KG1 (cell line): ENCODE results near the gene SLCO3A1.
"Not testable (repeated sequence)": the region's sequence is repeated elsewhere in the genome, so short reads cannot be mapped to it uniquely, and the experiment has no call there.

Experiments used
- DNase-seq: peaks from one replicate; lab custom pipeline; 2025; lab: John Stamatoyannopoulos, UW

The SLCO3A1 gene

DNA sequence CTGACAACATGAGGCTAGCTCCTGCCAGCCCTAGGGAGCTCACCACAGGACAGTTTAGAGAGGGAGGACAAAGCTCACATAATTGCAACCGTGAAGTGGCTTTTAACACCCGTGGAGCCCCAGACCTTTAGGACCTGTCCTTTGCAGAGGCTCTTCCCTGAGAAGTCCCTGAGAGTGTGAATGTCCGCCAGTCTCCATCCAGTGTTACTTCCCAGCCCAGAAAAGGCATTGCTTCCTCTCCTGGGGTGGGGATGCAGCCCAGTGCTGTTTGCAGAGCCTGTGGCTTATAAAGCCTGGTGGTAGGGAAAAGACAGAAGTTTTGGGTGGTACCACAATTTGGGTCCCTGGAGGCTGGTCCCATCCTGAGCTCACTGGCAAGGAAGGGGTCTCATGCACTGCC is 182.0 kb downstream of the SLCO3A1 start:
- DNase-seq: no peak

DNA sequence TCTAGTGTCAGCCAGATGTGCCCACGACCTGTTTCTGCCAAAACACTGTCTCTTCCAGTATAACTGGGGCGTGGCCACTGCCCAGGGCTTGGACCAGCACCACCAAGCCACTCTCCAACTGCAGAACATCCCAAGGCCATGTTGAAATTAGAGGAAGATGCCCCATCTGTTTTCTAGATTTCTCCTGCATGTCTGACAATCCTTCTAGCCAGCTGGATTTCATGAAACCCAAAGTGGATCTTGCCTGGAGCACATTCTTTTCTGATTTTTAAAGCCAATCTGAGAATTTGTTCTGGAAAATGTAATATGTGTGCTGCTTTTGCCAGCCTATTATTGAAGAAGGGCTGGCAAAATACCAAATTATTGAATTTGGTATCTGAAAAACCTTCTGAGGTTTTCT is 182.5 kb downstream of the SLCO3A1 start:
- DNase-seq: no peak

DNA sequence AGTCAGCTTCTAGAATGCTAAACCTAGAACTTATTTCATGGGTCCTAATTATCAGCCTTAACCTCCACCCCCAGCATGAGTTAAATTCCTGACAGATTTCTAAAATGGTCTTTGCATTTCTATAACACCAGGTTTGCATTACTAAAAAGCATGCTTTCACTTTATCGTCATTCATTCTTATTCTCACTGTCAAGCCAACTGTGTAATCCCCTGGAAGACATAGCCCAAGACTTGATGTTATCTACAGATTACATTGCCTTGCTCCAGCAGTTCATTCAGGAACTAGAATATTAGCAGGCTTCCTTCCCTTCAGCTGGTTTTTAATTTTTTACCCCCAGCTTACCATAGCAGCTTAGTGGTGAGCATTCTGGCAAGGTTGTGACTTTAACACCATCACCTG is 184.0 kb downstream of the SLCO3A1 start:
- no peak for DNase-seq

DNA sequence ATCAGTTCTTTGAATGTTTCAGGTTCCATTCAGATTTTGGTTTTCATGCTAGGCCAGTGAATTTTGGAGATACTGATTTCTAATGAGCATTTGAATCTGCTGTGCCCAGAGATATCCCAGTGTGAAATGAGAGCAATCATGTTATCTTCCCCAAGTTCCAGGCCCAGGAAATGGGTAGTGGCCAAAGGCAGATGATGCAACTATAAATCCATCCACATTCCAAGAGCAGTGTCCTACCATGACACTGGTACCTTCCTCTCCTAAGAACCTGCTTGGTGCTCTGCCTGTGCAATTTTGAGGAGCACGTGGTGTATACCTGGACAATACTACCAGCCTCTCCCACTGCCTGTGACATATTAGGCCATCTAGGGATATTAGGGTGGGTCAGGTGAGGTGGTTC is 186.8 kb downstream of the SLCO3A1 start:
- DNase-seq: no peak

DNA sequence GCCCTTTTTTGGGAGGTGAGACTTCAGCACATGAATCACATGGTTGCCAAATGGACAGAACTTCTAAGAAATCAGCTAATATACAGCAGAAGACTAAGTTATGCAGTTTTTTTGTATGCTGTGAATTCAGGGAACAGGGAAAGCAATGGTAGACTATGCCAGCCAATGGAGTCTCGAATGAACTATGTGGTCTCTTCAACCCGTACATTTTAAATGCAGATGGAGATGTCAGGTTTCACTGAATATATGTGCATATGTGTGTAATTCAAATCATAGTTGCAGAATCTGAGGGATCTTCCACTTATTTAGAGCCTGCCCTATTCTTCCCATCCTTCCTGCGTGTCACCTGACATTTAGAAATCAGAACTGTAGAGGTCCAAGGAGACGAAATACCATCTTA is 187.9 kb downstream of the SLCO3A1 start:
- DNase-seq: no peak

DNA sequence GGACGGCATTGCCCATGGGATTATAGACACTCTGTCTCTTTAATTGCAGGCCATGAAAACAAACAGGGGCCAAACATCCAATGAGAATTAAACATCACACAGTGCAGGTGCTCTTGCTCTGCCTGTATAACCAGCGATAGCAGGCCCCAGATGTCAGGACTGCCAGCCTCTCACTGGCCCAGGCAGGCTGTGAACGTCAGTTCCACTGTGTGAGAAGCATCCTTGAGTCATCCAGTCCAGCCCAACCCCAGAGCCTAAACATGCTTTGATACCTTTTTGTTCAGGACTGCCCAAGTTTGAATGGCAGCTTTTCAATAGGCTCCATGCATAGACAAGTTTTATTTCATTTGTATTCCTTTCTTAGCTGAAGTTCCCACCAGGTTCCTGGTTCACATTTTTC is 189.8 kb downstream of the SLCO3A1 start:
- DNase-seq: no peak

DNA sequence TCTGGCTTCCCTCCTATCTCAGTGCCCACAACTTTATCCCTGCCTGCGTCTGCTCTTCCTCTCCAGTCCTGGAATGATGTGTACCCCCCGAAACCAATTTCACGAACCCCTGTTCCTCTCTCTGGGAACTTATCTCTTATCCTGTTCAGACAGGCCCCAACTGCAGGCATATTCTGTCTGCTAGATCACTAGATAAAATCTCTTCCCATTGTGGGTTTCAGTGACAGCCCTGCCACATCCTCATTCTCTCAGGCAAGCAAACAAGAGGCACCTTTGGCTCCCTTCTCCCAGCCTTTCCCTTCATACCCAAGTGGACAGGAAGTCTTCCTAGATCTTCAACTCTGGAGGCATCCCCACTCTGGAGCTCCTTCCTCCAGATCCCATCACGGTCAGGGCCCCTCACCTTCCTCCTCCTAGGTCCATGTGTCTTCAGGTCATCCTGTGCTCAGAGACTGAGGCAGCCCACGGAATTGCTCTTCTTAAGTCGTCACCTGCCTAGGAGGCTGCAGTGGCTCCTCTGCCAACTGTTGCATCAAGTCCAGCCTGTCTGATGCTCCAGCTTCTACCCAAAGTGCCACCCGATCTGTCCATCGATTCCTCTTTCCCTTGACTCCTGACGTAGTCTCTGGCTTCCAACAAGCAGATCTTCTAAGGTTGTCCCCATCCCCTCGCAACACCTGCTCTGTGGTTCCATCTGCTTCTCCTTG is 190.8 kb downstream of the SLCO3A1 start:
- no peak for DNase-seq

DNA sequence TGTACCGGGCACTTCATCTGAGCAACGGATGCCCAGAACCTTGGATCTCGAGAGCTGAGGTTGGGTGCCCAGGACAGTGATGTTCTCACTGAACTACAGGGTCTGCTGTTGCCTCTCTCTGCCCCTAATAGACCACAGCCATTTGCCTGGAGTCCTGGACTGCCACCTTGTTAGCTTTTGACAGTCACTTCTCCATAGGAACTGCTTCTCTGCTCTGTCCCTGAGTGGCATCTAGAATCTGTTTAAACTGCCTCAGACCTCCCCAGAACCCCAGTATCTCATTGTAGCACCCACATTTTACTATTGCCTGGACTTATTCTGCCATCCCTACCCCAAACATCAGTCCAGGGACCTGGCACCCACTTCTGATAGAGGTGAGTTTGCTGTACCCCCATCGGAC is 194.4 kb downstream of the SLCO3A1 start:
- DNase-seq: no peak

DNA sequence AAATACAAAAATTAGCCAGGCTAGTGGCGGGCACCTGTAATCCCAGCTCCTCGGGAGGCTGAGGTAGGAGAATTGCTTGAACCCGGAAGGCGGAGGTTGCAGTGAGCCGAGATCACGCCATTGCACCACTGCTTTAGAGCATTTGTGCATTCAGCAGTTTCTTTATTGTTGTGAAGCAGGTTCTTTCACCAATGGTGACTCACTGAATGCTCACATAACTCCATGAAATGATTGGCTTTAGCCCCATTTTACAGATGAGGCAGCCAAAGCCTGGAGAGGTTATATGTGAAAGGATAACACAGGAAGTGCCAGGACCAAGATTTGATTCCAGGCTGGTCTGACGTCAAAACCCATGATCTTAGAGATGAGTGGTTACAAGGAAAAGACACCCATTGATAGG is 195.2 kb downstream of the SLCO3A1 start:
- DNase-seq: no peak

DNA sequence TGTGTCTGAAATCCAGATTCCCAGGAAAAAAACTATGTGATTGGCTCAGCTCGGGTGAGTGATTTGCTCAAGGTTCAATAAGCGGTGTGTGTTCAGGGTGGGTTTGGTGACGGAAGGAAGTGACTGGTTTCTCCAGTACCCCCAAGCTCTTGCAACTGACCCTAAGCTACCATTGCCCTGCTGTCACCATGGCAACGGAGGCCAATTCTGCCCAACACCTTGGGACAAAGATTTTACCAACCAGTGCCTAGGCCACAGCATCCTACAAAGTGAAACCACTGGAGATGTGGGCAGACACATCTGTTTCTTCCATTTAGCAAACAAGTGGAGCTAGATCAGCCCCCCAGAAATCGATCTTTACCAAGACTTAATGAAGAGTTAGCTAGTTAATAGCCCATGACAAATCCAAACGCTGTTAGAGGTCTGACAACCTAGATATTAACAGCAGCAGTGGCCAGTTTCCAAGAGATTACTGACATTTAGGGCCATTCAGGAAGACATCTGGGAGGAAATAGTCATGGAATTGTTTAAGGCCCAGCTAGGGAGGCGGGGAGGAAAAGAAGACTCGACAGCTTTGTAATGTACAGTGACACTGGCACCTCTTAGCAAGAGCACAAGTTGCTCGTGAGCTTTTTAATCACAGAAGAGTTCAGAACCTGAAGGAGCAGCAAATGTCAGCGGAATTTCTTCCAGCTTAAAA is 195.9 kb downstream of the SLCO3A1 start:
- no peak for DNase-seq

DNA sequence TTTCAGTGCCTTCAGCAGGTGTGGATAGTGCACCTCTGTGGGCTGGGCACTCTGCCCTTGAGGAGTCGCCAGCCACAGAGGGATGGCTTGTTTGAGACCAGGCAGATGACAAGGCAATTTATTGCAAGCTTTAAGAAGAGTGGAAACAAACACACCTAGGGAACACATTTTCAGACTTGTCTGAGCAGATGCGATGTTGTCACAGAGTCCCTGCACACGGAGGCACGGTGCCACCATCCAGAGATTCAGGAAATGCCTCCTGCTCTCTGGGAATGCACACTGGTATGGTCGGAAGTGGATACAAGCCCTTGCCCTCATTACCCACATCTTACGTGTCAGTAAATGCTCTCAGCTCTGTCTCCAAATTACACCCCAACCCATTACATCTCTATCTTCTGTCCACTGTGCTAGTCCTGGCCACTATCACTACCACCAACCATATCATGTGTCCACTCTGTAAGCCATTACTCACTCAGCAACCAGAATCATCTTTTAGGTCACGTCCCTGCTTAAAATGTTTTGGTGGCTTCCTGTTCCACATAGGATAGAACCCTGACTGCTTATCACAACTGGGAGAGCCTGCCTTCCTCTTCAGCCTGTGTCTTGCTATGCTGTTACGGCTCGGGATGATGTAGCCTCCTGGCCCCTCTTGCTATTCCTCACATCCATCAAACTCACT is 196.9 kb downstream of the SLCO3A1 start:
- DNase-seq: no peak

DNA sequence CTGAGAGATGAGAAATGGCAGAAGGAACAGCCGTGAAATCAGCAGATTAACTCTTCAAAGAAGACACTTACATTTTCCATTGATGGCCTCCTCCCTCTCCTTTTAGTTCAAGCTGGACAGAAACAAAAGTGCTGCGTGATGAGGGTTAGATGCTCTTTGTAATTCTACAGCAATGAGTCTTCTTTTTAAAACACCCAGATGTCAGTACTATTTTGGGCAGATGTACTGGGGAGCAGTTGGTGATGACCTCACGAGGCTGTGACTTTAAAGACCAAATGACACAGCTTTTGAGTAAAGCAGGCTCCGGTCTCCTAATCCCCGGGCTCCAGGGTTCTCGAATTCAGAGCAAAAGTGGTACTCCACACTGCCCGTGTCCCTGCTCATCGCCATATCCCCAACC is 198.2 kb downstream of the SLCO3A1 start:
- no peak for DNase-seq

DNA sequence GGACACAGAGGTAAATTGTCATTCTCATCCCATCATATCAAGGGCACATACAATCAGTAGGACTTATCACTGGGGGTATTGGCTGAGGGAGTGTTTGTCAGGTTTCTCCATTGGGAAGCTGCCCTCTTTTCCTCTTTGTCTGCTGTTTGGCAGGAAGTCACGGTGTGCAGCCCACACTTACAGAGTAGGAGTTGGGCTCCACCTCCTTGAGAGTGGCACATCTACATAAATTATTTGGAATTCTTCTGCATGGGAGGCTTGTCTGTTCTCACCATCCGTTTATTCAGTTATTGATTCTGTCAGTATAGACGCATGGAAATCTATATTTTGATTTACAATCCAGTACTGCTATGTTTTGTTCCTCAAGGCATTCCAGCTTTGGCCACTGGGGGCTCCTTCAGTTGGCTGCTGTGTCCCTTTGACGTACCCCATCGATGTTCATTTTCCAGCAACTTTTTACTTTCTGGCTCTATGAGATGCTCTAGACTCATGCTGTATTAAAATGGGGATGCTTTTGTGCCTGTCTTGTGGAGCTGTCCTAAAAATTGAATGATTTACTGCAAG is 200.3 kb downstream of the SLCO3A1 start:
- no peak for DNase-seq

DNA sequence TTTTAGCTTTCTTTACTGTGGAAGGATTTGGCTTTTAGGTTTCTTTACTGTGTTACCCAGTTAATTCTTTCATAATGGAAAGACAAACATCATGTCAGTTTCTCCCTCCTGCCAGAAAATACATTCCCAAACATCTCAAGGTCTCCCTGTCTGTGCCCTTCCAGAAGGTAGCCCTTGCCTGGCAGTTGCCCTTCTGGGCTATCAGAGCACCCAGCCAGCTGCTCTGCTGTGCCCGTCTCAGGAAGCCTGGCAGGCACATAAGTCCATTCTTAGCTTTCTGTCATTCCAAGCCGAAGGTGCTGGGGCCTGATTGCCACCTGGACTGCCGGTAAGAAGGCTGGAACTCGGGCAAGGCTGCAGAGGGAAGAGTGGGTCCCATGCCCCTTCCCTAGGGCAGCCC is 203.4 kb downstream of the SLCO3A1 start:
- DNase-seq: no peak

DNA sequence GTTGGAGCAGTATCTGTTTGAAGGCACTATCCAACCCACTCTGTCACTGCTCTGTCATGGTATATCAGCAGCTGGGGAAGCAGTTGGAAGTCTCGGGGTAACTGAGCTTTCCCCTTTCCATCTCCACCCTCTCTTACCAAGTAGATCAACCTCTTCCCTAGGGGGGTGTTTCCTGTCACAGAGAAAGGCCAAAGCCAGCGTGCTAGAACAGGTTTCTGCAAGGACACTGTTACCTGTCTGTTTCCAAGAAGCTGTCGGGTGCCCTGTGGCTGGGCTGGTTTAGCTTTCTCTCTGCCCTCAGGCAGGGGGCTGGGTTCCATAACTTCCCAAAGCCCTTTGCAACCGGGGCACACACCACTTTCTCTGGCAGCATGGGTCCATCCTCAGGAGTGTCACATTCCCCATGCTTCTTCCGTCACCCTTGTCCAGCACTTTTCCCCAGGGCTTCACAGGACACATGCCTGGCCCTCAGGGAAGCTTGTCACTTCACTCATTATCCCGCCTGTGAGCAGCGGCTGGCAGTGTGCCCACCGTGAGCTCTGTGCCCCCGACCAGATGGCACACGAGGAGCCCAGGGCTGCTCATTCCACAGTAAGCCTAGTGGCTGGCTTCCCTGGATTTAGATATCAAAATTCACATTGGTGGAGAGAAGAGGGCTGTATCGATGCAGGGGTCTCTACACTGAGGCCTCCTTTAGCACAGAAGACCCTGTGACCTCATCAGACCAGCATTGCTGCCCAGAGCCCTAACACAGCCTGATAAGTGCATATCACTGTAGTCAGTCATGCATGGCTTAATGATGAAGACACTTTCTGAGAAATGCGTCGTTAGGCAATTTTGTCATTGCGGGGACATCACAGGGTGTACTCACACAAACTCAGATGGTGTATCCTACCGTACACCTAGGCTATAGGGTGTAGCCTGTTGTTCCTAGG is 205.8 kb downstream of the SLCO3A1 start:
- no peak for DNase-seq

DNA sequence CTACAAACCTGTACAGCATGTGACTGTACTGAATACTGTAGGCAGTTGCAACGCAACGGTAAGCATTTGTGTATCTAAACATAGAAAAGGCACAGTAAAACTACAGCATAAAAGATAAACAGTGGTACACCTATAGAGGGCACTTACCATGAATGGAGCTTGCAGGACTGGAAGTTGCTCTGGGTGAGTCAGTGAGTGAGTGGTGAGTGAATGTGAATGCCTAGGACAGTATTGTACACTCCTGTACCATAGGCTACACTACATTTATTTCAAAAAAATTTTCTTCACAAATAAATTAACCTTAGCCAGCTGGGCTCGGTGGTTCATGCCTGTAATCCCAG is 206.4 kb downstream of the SLCO3A1 start:
- DNase-seq: not testable (repeated sequence)

DNA sequence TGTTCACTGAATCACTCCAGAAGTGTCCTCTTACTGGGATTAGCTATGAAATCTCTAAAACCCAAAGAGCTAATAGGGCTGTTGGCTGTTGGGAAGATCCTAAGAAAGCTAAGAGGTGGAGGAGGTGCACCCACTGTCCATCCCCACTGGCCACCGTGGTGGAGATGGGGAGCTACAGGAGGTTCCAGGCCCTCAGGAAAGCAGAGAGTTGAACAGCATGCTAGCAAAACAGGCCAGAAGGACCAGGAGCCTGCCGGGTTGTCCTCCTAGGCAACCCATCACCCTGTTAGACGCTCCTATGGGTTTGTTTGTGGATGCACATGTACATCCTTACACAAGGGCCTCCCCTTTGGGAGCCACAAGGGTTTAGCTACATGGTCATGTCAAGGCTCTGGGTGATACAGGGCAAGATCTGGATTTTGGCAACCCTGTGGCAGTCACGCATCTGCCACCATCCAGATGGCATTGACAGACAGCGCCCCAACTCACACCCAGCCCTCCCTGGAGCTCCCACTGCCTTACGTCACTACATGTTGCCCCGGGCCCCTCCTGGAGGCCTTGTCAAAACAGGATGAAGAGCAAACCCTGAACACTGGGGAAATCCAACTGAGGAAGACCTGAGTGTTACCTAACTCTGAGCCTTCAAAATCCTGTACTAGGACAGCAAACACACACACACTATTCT is 208.1 kb downstream of the SLCO3A1 start:
- no peak for DNase-seq

DNA sequence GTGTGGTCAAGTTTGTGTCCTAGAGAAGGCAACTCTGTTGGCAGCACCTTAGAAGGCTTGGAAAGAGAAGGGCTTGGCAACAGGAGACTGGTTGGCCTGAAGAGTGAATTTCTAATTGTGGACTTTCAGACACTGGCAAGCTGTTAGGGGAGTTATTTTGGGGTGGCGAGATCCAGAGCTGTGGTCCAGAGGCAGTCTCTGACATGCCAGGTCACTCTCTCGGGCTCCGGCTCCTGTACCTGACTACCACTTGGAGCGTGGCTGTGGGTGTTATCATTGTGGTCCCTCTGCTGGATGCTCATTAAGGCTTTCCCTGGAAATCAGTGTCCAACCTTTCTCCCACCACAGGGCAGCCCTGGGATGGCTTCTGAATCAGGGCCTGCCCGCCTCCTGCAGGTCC is 209.0 kb downstream of the SLCO3A1 start:
- no peak for DNase-seq

DNA sequence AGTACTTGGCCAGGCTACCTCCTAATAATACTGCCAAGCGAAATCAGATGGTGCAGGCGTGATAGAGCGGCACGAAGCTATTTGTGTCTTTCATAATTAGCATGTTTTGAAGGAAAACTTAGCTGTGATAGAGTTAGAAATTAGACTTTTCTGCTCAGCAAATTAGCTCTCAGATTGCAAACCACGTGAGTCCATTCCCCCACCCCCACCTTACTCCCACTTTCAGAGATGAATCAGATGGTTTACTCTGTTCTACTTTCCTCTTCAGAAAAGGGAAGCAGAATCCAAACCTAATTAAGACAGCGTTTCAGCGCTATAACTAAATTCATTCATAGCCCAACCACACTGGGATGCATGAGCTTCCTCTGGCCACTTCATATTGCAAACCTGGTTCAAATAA is 214.6 kb downstream of the SLCO3A1 start:
- DNase-seq: no peak

DNA sequence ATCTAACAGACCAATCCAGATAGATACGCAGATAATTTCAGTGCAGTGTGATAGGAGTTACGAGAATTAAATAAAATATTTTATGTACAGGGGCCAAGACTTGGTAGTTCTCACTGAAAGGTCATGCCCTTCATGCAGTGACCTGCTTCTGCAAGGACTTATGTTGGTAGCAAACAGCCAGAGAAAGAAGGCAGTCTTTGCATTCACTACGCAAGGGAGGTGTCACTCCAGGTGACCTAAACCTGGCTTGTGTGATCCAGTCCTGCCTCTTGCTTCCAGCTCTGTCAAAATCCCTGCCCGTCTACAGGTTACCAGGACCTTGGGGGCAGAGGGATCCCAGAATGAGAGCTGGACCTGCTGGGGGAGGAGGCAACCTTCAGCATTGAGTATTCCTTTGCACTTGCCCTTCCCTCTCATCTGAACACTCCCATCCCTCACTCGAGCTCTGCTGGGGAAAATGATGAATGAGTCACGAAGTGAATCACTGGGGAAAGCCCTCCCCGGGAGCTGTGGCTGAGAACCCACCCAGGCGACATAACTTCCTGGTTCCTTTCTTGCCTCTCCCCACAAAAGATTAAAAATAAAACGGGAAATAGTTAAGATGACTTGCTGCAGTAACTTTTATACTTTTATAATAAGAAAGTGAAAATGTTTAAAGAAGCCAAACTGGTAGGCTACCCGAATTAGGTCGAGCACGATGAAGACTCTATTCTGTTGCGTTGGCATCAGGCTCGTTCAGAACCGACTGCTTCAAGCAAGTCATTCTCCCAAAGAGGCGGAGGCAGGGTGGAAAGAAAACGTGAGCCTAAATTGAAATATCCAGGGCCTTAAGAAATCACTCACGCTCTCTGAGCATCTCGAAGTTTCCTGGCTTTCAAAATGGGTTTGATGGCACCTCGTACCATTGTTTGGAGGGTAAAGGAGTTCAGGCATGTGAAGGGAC is 216.1 kb downstream of the SLCO3A1 start:
- DNase-seq: peak; percentile 20
